ENCODE data around the gene BEND6.

DNA sequence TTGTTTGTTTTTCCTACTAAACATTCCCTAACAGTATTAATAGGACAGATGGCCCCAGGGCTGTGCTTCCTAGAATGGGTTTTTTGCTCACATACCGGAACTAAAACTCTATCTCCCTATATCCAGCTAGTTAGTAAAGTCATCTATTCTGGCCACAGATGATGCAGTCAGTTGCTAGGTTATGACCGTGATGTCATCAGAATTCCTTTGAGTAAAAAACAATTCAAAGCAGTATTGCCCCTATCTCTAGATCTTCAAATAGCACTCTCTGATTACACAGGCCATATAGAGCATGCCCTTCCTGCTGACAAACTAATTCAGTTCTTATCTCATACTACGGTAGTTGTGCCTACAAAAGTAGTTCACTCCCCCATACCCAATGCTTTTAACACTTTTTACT lies 117.2 kb downstream of the BEND6 start:
- TF ChIP-seq, protein P1, sequence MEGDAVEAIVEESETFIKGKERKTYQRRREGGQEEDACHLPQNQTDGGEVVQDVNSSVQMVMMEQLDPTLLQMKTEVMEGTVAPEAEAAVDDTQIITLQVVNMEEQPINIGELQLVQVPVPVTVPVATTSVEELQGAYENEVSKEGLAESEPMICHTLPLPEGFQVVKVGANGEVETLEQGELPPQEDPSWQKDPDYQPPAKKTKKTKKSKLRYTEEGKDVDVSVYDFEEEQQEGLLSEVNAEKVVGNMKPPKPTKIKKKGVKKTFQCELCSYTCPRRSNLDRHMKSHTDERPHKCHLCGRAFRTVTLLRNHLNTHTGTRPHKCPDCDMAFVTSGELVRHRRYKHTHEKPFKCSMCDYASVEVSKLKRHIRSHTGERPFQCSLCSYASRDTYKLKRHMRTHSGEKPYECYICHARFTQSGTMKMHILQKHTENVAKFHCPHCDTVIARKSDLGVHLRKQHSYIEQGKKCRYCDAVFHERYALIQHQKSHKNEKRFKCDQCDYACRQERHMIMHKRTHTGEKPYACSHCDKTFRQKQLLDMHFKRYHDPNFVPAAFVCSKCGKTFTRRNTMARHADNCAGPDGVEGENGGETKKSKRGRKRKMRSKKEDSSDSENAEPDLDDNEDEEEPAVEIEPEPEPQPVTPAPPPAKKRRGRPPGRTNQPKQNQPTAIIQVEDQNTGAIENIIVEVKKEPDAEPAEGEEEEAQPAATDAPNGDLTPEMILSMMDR (IDR thresholded peaks at IDR 0.05) = no peak
- TF ChIP-seq POLR2AphosphoS5 (IDR thresholded peaks at IDR 0.05; ENCODE audit: insufficient read depth in 1 of 2, low read depth in 1 of 2) = no peak

Measured in vagina (tissue), 2 donors.